ENCODE measurements around the gene RPL21. TPM values are rescaled to one million over a fixed set of nuclear protein-coding genes. Genes with fewer than 3 reads are reported as not detected.

Gene RPL21
- total RNA-seq, 1 donor from 2014 or later: 377 TPM

DNA sequence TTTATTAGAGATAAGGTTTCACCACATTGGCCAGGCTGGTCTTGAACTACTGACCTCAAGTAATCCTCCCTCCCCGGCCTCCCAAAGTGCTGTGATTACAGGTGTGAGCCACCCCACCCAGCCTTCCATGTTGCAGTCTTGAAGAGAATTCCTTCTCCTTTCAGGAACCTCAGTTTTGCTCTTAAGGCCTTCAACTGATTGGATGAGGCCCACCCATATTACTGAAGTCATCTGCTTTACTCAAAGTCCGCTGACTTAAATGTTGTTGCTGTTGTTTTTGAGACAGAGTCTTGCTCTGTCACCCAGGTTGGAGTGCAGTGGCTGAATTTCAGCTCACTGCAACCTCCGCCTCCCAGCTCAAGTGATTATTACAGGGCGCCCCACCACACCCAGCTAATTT lies 52.7 kb downstream of the RPL21 start:
- no peaks in the 10 kb centered on the region for H3K27me3 ChIP-seq
- DNase-seq (ENCODE audit: low spot score in 2 of 2): no peak
- H3K27ac ChIP-seq: no peak overlapping the region
- H3K9me3 ChIP-seq: no peaks in the 10 kb centered on the region
- no peak overlapping the region for H3K4me3 ChIP-seq
- H3K36me3 ChIP-seq: no peaks in the 10 kb centered on the region
- H3K4me1 ChIP-seq: no peaks in the 10 kb centered on the region
- TF ChIP-seq, protein P1, sequence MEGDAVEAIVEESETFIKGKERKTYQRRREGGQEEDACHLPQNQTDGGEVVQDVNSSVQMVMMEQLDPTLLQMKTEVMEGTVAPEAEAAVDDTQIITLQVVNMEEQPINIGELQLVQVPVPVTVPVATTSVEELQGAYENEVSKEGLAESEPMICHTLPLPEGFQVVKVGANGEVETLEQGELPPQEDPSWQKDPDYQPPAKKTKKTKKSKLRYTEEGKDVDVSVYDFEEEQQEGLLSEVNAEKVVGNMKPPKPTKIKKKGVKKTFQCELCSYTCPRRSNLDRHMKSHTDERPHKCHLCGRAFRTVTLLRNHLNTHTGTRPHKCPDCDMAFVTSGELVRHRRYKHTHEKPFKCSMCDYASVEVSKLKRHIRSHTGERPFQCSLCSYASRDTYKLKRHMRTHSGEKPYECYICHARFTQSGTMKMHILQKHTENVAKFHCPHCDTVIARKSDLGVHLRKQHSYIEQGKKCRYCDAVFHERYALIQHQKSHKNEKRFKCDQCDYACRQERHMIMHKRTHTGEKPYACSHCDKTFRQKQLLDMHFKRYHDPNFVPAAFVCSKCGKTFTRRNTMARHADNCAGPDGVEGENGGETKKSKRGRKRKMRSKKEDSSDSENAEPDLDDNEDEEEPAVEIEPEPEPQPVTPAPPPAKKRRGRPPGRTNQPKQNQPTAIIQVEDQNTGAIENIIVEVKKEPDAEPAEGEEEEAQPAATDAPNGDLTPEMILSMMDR (IDR thresholded peaks at IDR 0.05): no peak
- intact Hi-C loops (cut with DNase I): no loop called here

DNA sequence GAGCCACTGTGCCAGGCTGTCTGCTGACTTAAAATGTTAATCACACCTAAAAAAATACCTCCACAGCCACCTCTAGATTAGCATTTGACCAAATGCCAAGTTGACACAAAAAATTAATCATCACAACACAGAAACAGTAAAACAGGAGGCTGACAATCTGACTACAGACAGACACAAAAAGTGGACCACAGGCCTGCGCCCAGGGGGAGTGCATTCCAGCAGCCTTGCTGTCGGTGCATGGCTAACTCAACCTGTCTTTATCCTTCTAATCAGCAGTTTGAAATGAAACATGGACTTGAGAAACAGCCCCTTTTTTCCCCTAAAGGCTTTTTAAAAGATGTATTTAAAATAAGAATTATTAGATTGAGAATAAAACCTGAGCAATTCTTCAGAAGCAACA lies 53.3 kb downstream of the RPL21 start:
- Histone ChIP-seq H3K36me3 (no peaks in the 10 kb centered on the region), H3K27me3 (no peaks in the 10 kb centered on the region), H3K4me3 (no peak overlapping the region), H3K27ac (no peak overlapping the region), H3K9me3 (no peaks in the 10 kb centered on the region), H3K4me1 (no peaks in the 10 kb centered on the region)
- TF ChIP-seq, protein P1 (IDR thresholded peaks at IDR 0.05): no peak
- no peak for DNase-seq (ENCODE audit: low spot score in 2 of 2)
- intact Hi-C loops (cut with DNase I): no loop called here

Other genes with a start within 250 kb of the RPL21 start
- 8.7 TPM for gene USP12, start 79.7 kb upstream of the RPL21 start, total RNA-seq
- gene RASL11A, start 19.3 kb downstream of the RPL21 start, total RNA-seq: 50.4 TPM
- 197 TPM for gene GTF3A, start 173.1 kb downstream of the RPL21 start, total RNA-seq
- 23.6 TPM for gene MTIF3, start 199.0 kb downstream of the RPL21 start, total RNA-seq